22Rv1 (cell line): ENCODE results near the gene OR10K2.

ENCODE experiments used
- H3K27ac ChIP-seq: fragments of 450-650 bp; 2 replicates; pipeline ENCODE4 v1.5.1; 2017
- ZFX ChIP-seq: fragments of 450-650 bp; IDR thresholded peaks from 2 replicates; pipeline ENCODE4 v1.6.1; 2017; ENCODE audit warnings: antibody characterized with exemption, borderline replicate concordance
- TF ChIP-seq, protein P1 (sequence below): fragments of 450-650 bp; IDR thresholded peaks from 2 replicates; pipeline ENCODE4 v1.5.1; 2017; ENCODE audit warnings: mild to moderate bottlenecking

The OR10K2 gene

GRCh38 chr1:158371188-158371953, 54.7 kb downstream of the OR10K2 start:
- H3K27ac ChIP-seq: no peak overlapping the region

More at GRCh38 chr1:158371188-158371953, 54.7 kb downstream of the OR10K2 start:
- TF ChIP-seq, protein P1, sequence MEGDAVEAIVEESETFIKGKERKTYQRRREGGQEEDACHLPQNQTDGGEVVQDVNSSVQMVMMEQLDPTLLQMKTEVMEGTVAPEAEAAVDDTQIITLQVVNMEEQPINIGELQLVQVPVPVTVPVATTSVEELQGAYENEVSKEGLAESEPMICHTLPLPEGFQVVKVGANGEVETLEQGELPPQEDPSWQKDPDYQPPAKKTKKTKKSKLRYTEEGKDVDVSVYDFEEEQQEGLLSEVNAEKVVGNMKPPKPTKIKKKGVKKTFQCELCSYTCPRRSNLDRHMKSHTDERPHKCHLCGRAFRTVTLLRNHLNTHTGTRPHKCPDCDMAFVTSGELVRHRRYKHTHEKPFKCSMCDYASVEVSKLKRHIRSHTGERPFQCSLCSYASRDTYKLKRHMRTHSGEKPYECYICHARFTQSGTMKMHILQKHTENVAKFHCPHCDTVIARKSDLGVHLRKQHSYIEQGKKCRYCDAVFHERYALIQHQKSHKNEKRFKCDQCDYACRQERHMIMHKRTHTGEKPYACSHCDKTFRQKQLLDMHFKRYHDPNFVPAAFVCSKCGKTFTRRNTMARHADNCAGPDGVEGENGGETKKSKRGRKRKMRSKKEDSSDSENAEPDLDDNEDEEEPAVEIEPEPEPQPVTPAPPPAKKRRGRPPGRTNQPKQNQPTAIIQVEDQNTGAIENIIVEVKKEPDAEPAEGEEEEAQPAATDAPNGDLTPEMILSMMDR: no peak
- TF ChIP-seq ZFX: no peak
